HepG2 (cell line): ENCODE results near the gene SLC9B2. TPM values are rescaled to one million over a fixed set of nuclear protein-coding genes. Genes with fewer than 3 reads are reported as not detected.

Experiments used
- DZIP1 ChIP-seq: sonication (generic); formaldehyde crosslinking; IDR thresholded peaks from 2 replicates; pipeline ENCODE4 v1.5.0; 2020; ENCODE audit warnings: mild to moderate bottlenecking, missing genetic modification reagents
- MED8 ChIP-seq: sonication (generic); formaldehyde crosslinking; IDR thresholded peaks from 2 replicates; pipeline ENCODE4 v1.8.1; 2023; ENCODE audit warnings: mild to moderate bottlenecking, missing genetic modification reagents; ENCODE audit not compliant: insufficient replicate concordance
- MIER3 ChIP-seq: IDR thresholded peaks from 2 replicates; pipeline ENCODE4 v1.6.1; 2016; ENCODE audit warnings: missing compliant biosample characterization, borderline replicate concordance
- MZF1 ChIP-seq: sonication (generic); formaldehyde crosslinking; IDR thresholded peaks from 2 replicates; pipeline ENCODE4 v1.8.1; 2023; ENCODE audit warnings: mild to moderate bottlenecking, missing genetic modification reagents, borderline replicate concordance
- NFE2L2 ChIP-seq: fragments of 150-350 bp; IDR thresholded peaks from 2 replicates; pipeline ENCODE4 v1.6.1; 2014; ENCODE audit warnings: low read length
- NFKB2 ChIP-seq: sonication (generic); formaldehyde crosslinking; IDR thresholded peaks from 2 replicates; pipeline ENCODE4 v1.4.0; 2020; ENCODE audit warnings: missing genetic modification reagents, borderline replicate concordance
- RXRB ChIP-seq: IDR thresholded peaks from 2 replicates; pipeline ENCODE4 v1.6.1; 2016; ENCODE audit warnings: borderline replicate concordance, missing genetic modification reagents, missing compliant biosample characterization
- SAFB2 ChIP-seq: sonication (generic); formaldehyde crosslinking; IDR thresholded peaks from 2 replicates; pipeline ENCODE4 v1.5.1; 2020; ENCODE audit warnings: missing genetic modification reagents, low read depth, mild to moderate bottlenecking, borderline replicate concordance
- SATB2 ChIP-seq: sonication (generic); formaldehyde crosslinking; IDR thresholded peaks from 2 replicates; pipeline ENCODE4 v1.5.0; 2020; ENCODE audit warnings: missing genetic modification reagents
- TBP ChIP-seq: sonication (generic); formaldehyde crosslinking; IDR thresholded peaks from 2 replicates; pipeline ENCODE4 v1.5.0; 2020; ENCODE audit warnings: missing genetic modification reagents
- ZBTB1 ChIP-seq: sonication (generic); formaldehyde crosslinking; IDR thresholded peaks from 2 replicates; pipeline ENCODE4 v1.4.0; 2020; ENCODE audit warnings: missing genetic modification reagents, borderline replicate concordance
- ZFP37 ChIP-seq: sonication (generic); formaldehyde crosslinking; IDR thresholded peaks from 2 replicates; pipeline ENCODE4 v1.4.0; 2020; ENCODE audit warnings: missing genetic modification reagents, borderline replicate concordance
- ZNF10 ChIP-seq: sonication (generic); formaldehyde crosslinking; IDR thresholded peaks from 2 replicates; pipeline ENCODE4 v1.4.0; 2020; ENCODE audit warnings: mild to moderate bottlenecking, low read depth, missing genetic modification reagents, borderline replicate concordance
- ZNF230 ChIP-seq: sonication (generic); formaldehyde crosslinking; IDR thresholded peaks from 2 replicates; pipeline ENCODE4 v1.4.0; 2020; ENCODE audit warnings: mild to moderate bottlenecking, missing genetic modification reagents
- ZNF343 ChIP-seq: sonication (generic); formaldehyde crosslinking; IDR thresholded peaks from 2 replicates; pipeline ENCODE4 v1.4.0; 2020; ENCODE audit warnings: mild to moderate bottlenecking, missing genetic modification reagents
- ZNF556 ChIP-seq: sonication (generic); formaldehyde crosslinking; IDR thresholded peaks from 2 replicates; pipeline ENCODE4 v1.4.0; 2020; ENCODE audit warnings: mild to moderate bottlenecking, missing genetic modification reagents, borderline replicate concordance
- ZNF569 ChIP-seq: sonication (generic); formaldehyde crosslinking; IDR thresholded peaks from 2 replicates; pipeline ENCODE4 v1.5.0; 2020; ENCODE audit warnings: mild to moderate bottlenecking, missing genetic modification reagents, moderate library complexity, borderline replicate concordance
- polyA plus RNA-seq, 8 experiments: library from polyadenylated mRNA; depleted of rRNA in 3 of 8; stranded (reverse) in 7 of 8; unstranded in 1 of 8; fragments of >200 nt; fragmentation: Illumina TruSeq in 4 of 8; extraction: Trizol in 4 of 8; gene quantifications; 2 replicates each; pipeline versions ENCODE4 v1.2.1 to v1.2.3, GENCODE V29; 2011 to 2016; ENCODE audit warnings: low read depth in 4 of 8, missing spikeins in 1 of 8, mixed read lengths in 1 of 8; ENCODE audit not compliant: insufficient read depth in 1 of 8
- total RNA-seq, 5 experiments: library from RNA; depleted of rRNA; stranded (reverse); fragments of >200 nt; fragmentation: Illumina TruSeq; extraction: Trizol; gene quantifications; 2 replicates each; pipeline ENCODE4 v1.2.3, GENCODE V29; 2016; ENCODE audit warnings: low read depth in 1 of 5
- TF ChIP-seq, protein P1 (sequence below): sonication (generic); formaldehyde crosslinking; IDR thresholded peaks from 2 replicates; pipeline ENCODE4 v1.5.1; 2020; ENCODE audit warnings: mild to moderate bottlenecking, missing genetic modification reagents
- TF ChIP-seq, protein P2 (sequence below): sonication (generic); formaldehyde crosslinking; IDR thresholded peaks from 2 replicates; pipeline ENCODE4 v1.4.0; 2020; ENCODE audit warnings: missing genetic modification reagents, mild to moderate bottlenecking, borderline replicate concordance
- TF ChIP-seq, protein P3 (sequence below): sonication (generic); formaldehyde crosslinking; IDR thresholded peaks from 2 replicates; pipeline ENCODE4 v1.5.0; 2020; ENCODE audit warnings: missing genetic modification reagents, mild to moderate bottlenecking, borderline replicate concordance

The SLC9B2 gene
- total and polyA plus RNA-seq, 2 of the 13 experiments (the other 11 are each of a cell fraction or from before 2014, with no cell fraction given), result 23.5 to 38.5 TPM

DNA sequence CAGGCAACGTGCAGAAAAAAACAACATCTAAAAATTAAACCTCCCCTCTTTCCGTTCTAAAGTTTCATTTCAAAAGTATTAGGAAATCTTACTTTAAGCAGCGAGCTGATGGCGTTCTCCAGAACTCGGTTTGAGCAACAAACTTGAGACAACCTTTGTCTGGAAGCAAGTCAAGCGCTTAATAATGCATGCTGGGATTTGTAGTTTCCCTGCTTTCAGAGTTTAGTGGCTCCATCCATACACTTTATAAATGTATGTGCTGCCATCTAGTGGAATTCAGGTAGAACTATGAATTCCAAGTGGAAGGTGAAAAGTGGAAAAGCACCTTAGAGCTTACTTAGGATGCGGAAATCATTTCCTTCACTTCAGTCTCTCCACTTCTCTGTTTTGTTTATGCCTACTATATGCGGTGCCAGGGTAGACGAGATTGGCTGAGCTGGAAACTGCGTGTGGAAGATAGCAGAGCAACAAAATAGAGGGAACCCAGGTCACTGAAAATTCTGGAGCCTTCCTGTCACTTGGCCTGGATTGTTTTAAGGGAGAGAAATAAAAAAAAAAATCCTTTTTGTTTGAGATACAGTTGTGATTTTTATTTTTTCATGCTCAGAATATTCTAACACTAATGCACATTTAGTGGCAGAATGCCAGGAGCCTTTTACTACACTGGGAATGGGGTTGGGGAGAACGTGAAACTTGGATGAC is 23.3 kb upstream of the SLC9B2 start, which contains the start of gene BDH2 (continued):
- TF ChIP-seq, protein P1, sequence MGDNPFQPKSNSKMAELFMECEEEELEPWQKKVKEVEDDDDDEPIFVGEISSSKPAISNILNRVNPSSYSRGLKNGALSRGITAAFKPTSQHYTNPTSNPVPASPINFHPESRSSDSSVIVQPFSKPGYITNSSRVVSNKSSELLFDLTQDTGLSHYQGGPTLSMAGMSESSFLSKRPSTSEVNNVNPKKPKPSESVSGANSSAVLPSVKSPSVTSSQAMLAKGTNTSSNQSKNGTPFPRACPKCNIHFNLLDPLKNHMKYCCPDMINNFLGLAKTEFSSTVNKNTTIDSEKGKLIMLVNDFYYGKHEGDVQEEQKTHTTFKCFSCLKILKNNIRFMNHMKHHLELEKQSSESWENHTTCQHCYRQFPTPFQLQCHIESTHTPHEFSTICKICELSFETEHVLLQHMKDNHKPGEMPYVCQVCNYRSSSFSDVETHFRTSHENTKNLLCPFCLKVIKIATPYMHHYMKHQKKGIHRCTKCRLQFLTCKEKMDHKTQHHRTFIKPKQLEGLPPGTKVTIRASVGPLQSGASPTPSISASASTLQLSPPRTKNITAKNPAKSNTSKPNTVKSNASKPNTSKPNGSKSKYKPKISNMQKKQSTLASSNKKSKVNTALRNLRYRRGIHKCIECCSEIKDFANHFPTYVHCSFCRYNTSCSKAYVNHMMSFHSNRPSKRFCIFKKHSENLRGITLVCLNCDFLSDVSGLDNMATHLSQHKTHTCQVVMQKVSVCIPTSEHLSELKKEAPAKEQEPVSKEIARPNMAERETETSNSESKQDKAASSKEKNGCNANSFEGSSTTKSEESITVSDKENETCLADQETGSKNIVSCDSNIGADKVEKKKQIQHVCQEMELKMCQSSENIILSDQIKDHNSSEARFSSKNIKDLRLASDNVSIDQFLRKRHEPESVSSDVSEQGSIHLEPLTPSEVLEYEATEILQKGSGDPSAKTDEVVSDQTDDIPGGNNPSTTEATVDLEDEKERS (CRISPR knock-in tag), result no peak
- no peak for TF ChIP-seq TBP (CRISPR knock-in tag)
- TF ChIP-seq DZIP1 (CRISPR knock-in tag), result no peak
- no peak for TF ChIP-seq MZF1 (CRISPR knock-in tag)
- no peak for TF ChIP-seq SAFB2 (CRISPR knock-in tag)
- TF ChIP-seq, protein P2, sequence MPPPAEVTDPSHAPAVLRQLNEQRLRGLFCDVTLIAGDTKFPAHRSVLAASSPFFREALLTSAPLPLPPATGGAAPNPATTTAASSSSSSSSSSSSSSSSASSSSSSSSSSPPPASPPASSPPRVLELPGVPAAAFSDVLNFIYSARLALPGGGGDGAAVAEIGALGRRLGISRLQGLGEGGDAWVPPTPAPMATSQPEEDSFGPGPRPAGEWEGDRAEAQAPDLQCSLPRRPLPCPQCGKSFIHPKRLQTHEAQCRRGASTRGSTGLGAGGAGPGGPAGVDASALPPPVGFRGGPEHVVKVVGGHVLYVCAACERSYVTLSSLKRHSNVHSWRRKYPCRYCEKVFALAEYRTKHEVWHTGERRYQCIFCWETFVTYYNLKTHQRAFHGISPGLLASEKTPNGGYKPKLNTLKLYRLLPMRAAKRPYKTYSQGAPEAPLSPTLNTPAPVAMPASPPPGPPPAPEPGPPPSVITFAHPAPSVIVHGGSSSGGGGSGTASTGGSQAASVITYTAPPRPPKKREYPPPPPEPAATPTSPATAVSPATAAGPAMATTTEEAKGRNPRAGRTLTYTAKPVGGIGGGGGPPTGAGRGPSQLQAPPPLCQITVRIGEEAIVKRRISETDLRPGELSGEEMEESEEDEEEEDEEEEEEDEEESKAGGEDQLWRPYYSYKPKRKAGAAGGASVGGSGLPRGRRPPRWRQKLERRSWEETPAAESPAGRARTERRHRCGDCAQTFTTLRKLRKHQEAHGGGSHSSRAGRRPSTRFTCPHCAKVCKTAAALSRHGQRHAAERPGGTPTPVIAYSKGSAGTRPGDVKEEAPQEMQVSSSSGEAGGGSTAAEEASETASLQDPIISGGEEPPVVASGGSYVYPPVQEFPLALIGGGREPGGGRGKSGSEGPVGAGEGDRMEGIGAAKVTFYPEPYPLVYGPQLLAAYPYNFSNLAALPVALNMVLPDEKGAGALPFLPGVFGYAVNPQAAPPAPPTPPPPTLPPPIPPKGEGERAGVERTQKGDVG (CRISPR knock-in tag), result no peak
- no peak for TF ChIP-seq NFE2L2
- TF ChIP-seq SATB2 (CRISPR knock-in tag), result no peak
- TF ChIP-seq ZNF556, result no peak
- TF ChIP-seq ZBTB1 (CRISPR knock-in tag), result no peak
- TF ChIP-seq ZNF230, result no peak
- TF ChIP-seq MED8, result no peak
- no peak for TF ChIP-seq ZFP37 (CRISPR knock-in tag)
- TF ChIP-seq ZNF569 (CRISPR knock-in tag), result no peak
- TF ChIP-seq RXRB (CRISPR knock-in tag), result peak; percentile 53; the same call in 1 of the 2 replicates
- TF ChIP-seq ZNF343 (CRISPR knock-in tag), result no peak
- no peak for TF ChIP-seq NFKB2 (CRISPR knock-in tag)
- TF ChIP-seq, protein P3, sequence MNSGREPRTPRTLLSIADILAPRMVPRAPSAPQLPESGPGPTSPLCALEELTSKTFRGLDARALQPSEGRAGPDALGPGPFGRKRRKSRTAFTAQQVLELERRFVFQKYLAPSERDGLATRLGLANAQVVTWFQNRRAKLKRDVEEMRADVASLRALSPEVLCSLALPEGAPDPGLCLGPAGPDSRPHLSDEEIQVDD (CRISPR knock-in tag), result no peak
- TF ChIP-seq ZNF10 (CRISPR knock-in tag), result no peak
- TF ChIP-seq MIER3 (CRISPR knock-in tag), result no peak
